Fibroblast of pulmonary artery (primary cell): ENCODE results near the gene PSMF1.

Experiments used
- DNase-seq: peaks from one replicate; pipeline ENCODE4 v3.0.0-alpha.2; 2010; ENCODE audit warnings: low read depth
- H3K4me3 ChIP-seq: replicated peaks from 2 replicates; pipeline ENCODE4 v1.5.1; 2011; ENCODE audit warnings: low read depth, mild to moderate bottlenecking, control low read depth, low read length, moderate library complexity
- TF ChIP-seq, protein P1 (sequence below): IDR thresholded peaks from 2 replicates; pipeline ENCODE4 v1.5.1; 2011; ENCODE audit warnings: mild to moderate bottlenecking, control low read depth, low read length, inconsistent platforms; ENCODE audit errors: missing control alignments

The PSMF1 gene

DNA sequence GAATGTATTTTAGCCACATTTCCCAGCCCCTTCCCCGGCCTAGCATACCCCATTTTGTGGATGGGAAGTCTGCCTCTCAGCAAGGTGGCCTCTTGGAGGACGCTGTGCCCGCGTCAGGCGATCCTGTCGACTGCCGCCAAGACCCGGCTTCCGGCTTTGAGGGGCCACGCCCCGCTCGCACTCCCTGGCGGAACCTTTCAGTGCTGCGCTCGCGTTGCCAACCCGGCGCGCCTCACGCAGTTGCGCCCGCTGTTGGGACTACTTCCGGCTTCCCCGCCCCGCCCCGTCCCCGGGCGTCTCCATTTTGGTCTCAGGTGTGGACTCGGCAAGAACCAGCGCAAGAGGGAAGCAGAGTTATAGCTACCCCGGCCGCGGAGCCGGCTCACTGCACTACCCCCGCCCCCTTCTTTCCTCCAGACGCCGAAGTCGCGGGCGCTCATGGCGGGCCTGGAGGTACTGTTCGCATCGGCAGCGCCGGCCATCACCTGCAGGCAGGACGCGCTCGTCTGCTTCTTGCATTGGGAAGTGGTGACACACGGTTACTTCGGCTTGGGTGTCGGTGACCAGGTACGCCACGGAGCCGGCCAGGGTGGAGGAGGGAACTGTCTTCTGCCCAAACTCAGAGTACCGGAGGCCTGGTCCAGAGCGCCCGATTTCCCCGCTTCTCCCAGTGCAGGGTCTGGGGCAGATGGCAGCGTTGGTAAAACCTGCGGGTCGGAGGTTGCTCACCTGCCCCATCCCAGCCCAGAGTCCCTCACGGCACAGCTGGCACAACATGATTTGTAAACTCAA lies at the start of gene PSMF1:
TSS of gene PSMF1 (plus strand) at position 267 of the 792 bp plus-strand sequence. CDS start at position 439, 172 bp downstream.
- peak within 1 kb of the TSS; percentile 99 for H3K4me3 ChIP-seq
- TF ChIP-seq, protein P1, sequence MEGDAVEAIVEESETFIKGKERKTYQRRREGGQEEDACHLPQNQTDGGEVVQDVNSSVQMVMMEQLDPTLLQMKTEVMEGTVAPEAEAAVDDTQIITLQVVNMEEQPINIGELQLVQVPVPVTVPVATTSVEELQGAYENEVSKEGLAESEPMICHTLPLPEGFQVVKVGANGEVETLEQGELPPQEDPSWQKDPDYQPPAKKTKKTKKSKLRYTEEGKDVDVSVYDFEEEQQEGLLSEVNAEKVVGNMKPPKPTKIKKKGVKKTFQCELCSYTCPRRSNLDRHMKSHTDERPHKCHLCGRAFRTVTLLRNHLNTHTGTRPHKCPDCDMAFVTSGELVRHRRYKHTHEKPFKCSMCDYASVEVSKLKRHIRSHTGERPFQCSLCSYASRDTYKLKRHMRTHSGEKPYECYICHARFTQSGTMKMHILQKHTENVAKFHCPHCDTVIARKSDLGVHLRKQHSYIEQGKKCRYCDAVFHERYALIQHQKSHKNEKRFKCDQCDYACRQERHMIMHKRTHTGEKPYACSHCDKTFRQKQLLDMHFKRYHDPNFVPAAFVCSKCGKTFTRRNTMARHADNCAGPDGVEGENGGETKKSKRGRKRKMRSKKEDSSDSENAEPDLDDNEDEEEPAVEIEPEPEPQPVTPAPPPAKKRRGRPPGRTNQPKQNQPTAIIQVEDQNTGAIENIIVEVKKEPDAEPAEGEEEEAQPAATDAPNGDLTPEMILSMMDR = no peak
- peak; percentile 92 for DNase-seq

GRCh38 chr20:1072258-1072657 lies 46.1 kb upstream of the PSMF1 start:
- TF ChIP-seq, protein P1 = no peak
- no peak for DNase-seq
- H3K4me3 ChIP-seq = no peak overlapping the region

GRCh38 chr20:1075616-1076015 lies 42.8 kb upstream of the PSMF1 start:
- DNase-seq = no peak
- H3K4me3 ChIP-seq = no peak overlapping the region
- TF ChIP-seq, protein P1 = no peak

DNA sequence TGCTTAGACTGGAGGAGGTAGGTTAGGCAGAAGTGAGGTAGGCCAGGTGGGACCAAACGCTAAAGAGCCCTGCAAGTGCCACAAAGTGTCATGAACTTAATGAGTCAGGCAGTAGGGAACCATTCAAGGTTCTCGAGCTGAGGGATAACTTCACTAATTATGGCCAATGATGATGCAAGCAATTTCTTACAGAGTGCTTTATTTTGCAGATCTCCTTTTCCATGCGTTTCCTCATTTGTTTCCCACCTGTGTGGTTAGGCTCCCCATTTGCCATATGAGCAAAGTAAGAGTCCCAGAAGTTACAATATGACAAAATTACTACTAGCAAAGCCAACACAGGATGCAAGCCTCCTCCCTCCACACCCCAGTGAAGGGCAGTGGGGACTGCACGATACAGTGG lies 36.5 kb upstream of the PSMF1 start:
- no peak overlapping the region for H3K4me3 ChIP-seq
- DNase-seq = no peak
- TF ChIP-seq, protein P1 = no peak

GRCh38 chr20:1083431-1084080 lies 34.8 kb upstream of the PSMF1 start:
- TF ChIP-seq, protein P1 = no peak
- no peak overlapping the region for H3K4me3 ChIP-seq
- DNase-seq = no peak

GRCh38 chr20:1085492-1086276 lies 32.7 kb upstream of the PSMF1 start:
- DNase-seq = no peak
- TF ChIP-seq, protein P1 = no peak
- no peak overlapping the region for H3K4me3 ChIP-seq
